ENCODE data around the gene TMEM119.
"Not testable (repeated sequence)": the region's sequence is repeated elsewhere in the genome, so short reads cannot be mapped to it uniquely, and the experiment has no call there.

The TMEM119 gene

GRCh38 chr12:108581311-108582227 is 16.3 kb downstream of the TMEM119 start:
- no peak for DNase-seq

GRCh38 chr12:108580531-108580930 is 17.4 kb downstream of the TMEM119 start:
- no peak for DNase-seq

- DNase-seq, result no peak
Observed at GRCh38 chr12:108578813-108579212, 19.1 kb downstream of the TMEM119 start.

GRCh38 chr12:108578264-108578663 is 19.6 kb downstream of the TMEM119 start:
- DNase-seq, result no peak

- no peak for DNase-seq
Observed at GRCh38 chr12:108577458-108577857, 20.4 kb downstream of the TMEM119 start.

- no peak for DNase-seq
Observed at GRCh38 chr12:108576660-108577234, 21.1 kb downstream of the TMEM119 start.

GRCh38 chr12:108575199-108575912 is 22.5 kb downstream of the TMEM119 start:
- DNase-seq, result no peak

- not testable (repeated sequence) for DNase-seq
Observed at GRCh38 chr12:108574276-108574675, 23.6 kb downstream of the TMEM119 start.

- DNase-seq, result no peak
Observed at GRCh38 chr12:108573317-108573716, 24.6 kb downstream of the TMEM119 start.

- DNase-seq, result no peak
Observed at GRCh38 chr12:108572166-108572790, 25.6 kb downstream of the TMEM119 start.

GRCh38 chr12:108571609-108572165 is 26.2 kb downstream of the TMEM119 start:
- DNase-seq, result no peak

GRCh38 chr12:108570743-108571608 is 26.9 kb downstream of the TMEM119 start:
- DNase-seq, result no peak

GRCh38 chr12:108568338-108569154 is 29.3 kb downstream of the TMEM119 start:
- DNase-seq, result peak; percentile 43

- DNase-seq, result no peak
Observed at GRCh38 chr12:108567406-108568337, 30.2 kb downstream of the TMEM119 start.

- DNase-seq, result no peak
Observed at GRCh38 chr12:108566452-108566851, 31.4 kb downstream of the TMEM119 start.

- DNase-seq, result peak; percentile 95
Observed at GRCh38 chr12:108565976-108566375, 31.9 kb downstream of the TMEM119 start.

GRCh38 chr12:108565146-108565545 is 32.7 kb downstream of the TMEM119 start:
- no peak for DNase-seq

- no peak for DNase-seq
Observed at GRCh38 chr12:108564724-108565123, 33.2 kb downstream of the TMEM119 start.

GRCh38 chr12:108563804-108564151 is 34.1 kb downstream of the TMEM119 start:
- no peak for DNase-seq
